Amygdala (tissue), 56 donors: Measurements from ENCODE around the gene UBL3.

Experiments used
- DNase-seq, 56 donors: peaks; one replicate each; lab custom pipeline; 2025; lab: John Stamatoyannopoulos, UW

UBL3 gene

GRCh38 chr13:29858231-29858630 lies 7.8 kb upstream of the UBL3 start:
- DNase-seq = no peak

DNA sequence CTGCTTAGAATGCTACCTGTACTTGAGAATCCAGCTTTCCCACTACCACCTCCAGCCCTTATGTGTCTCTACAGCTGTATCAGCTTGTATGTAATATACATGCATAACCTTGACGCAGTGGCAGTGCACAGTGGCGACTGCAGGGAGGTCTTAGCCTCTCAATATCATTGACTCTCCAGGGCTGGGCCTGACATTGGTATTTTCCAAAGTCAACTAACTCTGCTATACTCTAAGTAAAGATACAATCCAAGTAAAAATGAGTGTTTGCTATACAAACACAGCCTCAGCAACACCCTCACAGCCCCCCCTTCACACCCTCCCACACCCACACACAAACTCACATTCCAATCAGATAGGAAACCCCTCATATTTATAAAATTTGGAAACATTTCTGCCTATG lies 6.7 kb upstream of the UBL3 start:
- DNase-seq = no peak

- DNase-seq = no peak
These were observed 6.0 kb upstream of the UBL3 start for GRCh38 chr13:29856426-29856825.

GRCh38 chr13:29855784-29856183 lies 5.4 kb upstream of the UBL3 start:
- DNase-seq = no peak

DNA sequence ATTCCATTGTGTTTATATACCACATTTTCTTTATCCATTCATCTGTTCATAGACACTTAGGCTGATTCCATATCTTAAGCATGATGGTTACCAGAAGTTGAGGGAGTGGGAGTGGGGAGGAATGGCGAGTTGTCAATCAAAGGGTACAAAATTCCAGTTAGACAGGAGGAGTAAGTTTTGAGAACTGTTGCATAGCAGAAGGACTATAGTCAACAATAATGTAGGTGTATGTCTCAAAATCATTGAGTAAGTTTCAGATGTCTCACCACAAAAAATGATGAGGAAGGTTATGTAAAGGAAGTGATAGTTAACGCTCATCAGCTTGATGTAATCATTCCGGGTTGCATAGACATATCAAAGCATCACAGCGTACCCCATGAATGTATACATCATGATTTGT lies 4.6 kb upstream of the UBL3 start:
- no peak for DNase-seq

DNA sequence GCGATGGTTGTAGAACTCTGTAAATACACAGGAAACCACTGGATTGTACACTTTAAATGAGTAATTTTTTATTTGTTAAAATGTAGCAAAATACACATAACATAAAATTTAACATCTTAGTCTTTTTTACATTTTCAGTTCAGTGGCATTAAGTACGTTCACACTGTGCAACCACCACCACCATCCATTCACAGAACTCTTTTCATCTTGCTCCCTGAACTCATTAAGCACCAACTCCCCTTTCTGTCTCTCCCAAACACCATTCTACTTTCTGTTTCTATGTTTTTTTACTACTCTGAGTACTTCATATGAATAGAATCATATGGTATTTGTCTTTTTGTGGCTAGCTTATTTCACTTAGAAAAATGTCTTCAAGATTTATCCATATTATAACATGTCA lies 2.7 kb upstream of the UBL3 start:
- DNase-seq = no peak

DNA sequence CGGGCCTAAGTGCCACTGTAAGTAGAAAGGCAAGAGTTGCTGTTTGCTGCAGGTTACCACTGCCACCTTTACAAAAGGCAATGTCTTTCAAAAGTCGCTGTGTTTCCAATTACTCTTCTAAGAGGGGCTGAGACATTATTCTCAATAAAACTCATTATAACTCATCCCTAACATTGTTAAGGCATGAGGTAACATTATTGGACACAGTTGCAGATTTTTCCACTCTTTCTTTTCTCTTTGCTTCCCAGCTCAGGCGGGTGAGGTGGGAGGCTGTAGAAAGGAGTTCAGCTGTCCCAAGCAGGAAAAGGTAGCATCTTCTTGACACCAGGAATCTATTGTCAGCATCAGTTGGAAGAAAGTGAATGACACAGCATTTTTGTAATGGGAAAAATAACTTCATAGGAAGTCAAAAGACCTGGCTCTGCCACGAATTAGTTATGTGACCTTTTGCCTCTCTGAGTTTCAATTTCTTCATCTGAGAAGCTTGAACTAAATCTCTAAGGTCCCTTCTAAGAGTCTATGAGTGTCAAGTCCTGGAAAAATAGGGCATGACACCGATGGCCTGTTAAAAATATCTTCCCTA lies 2.1 kb upstream of the UBL3 start:
- no peak for DNase-seq

DNA sequence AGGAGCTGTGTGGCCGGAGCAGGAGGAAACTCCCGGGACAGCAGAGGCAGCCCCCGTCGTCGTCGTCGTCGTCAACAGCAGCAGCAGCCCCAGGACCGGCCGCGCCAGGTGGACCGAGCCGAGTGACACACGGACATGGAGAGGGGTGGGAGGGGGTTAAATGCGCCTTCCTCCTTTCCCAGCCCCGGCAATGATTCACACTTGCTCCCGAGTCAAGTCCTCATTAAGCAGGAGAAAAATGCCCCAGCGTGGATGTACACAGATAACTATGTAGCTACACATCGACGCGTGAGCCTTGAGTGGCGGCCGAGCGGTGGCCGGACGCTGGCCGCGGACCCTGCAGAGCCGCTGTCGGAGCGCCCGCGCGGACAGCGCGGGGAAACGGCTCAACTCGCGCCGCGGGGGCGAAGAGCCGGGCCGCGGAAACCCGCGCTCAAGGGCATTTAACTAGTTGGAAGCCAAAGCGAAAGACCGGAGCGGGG lies 645 bp downstream of the UBL3 start:
- peak in 43 of 56 donors; percentile 12 to 86 (median 56) for DNase-seq

DNA sequence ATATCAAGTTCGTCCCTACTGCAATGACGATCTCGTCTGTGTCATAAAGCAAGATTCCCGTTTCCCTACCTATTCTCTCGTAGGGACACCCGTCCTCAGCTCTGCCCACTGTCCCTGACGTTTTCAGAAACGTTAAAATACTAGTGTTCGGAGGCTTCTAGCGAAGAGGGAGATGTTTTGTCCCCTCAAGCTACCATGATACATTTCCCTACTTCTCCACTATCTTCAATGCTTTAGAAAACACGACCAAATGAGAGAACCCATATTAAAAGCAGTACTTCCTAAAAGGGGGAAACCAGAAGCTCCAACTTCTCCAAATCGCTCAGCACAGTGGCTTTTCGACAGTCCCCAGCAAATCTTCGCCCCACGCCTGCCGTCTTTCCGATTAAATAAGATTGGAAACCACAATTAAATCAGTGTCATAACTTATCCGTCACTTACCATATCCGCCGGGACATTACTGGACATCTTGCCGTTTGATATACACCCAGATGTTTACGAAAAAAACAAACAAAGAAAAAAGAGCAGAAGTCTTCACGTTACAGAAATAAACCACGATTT lies 1.3 kb downstream of the UBL3 start:
- DNase-seq = peak in 18 of 56 donors; percentile 9 to 79 (median 40)

DNA sequence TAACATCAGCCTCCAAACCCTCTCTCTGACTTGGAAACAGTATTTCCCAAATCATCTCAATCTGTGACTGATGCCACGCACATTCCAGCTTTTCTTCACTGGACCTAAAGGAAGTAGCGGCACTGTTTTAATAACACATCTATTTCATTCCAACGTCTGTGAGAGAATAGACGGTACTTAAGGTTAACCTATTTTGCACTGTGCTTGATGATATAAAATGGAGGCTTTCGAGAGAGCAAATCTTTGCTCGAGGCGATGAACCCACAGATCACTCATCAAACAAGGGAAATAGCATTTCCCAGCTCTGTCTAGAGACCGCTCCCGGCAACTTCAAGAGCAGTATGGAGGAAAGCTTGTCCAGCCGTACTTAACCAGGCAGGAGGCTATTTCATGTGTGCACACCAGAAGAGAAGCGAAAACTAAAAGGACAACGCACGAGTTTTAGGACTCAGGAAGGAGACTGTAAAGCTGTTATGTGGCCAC lies 2.9 kb downstream of the UBL3 start:
- peak in 29 of 56 donors; percentile 3 to 47 (median 14) for DNase-seq

DNA sequence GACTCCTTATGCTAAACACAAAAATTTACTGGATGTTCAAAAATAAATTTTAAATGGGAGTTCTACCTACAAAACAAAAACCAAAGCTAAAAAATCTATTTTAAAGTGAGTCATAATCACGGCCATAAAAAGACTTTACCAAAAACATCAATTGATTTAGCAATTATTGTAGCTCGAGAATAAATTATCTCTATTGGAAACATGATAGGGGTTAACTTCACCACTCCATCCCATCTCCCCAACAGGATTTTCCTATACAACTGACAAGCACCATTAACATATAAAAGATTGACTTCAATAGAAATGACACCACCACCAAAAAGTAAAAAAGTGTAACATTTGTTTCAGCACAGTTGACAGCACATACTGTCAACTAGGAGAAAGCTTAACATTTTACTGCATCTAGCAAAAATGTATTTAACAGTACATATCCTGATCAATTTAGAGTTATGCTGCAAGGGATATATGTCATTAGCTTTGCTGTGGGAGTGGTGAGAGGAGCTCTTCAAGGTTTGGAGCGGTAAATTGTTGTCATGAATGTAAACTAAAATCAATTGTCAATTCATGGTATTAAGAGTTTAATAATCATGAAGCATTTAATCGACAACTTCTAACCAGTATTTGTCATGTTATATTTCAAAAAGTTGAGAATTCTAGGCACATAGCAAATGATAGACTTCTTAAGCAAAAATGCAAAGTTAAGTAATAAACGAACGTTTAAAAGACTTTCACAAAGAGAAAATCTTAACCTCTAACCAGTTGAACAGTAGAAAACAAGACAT lies 3.8 kb downstream of the UBL3 start:
- no peak for DNase-seq

- peak in 1 of 56 donors; percentile 18 for DNase-seq
These were observed 4.9 kb downstream of the UBL3 start for GRCh38 chr13:29845440-29846056.

DNA sequence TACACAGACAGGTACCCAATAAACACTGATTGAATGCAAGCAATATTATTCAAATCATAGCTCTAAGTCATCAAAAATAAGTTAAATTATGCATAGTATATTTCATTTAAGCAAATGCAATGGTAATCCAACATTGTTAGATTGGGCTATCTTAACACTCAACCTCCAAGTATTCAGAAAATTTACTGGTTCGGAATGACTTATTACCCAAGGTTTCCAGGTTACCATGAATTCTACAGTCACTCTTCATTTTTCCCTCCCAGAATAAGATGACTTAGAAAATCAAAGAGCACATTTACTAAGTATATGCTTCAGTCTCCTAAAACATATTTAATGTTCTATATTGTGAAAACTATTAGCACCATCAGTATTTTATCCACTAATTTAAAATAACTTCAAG lies 6.0 kb downstream of the UBL3 start:
- no peak for DNase-seq

- DNase-seq = no peak
These were observed 9.8 kb downstream of the UBL3 start for GRCh38 chr13:29840585-29840984.

GRCh38 chr13:29835280-29836061 lies 14.9 kb downstream of the UBL3 start:
- no peak for DNase-seq

DNA sequence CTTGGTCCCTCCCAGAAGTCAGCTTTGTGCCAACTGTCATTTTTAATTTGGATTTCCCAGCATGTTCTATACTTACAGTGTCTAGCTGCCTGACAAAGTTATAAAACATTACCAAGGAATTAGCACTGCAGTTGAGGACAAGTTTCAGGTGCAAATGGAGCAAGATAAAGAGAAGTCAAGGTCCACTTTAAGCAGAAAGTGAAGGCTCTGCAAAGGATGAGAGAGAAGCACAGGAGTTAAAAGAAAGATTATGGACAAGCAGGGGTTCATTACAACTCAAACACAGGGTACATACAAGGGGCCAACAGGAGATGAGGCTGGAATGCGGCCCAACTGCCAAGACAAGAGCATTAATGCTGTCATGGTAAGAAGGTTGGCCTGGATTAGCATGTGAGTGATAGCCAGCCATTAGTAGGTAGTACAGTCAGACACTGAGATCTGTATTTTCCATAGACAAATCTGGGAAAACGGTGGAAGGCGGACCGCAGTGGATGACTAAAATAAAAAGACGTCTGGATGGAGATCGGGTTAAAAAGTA lies 17.6 kb downstream of the UBL3 start:
- DNase-seq = no peak

- no peak for DNase-seq
These were observed 20.4 kb downstream of the UBL3 start for GRCh38 chr13:29830000-29830399.

- DNase-seq = no peak
These were observed 31.3 kb downstream of the UBL3 start for GRCh38 chr13:29819143-29819542.

GRCh38 chr13:29817604-29818378 lies 32.6 kb downstream of the UBL3 start:
- DNase-seq = no peak
